ENCODE data around the gene PNLIPRP2.

DNA sequence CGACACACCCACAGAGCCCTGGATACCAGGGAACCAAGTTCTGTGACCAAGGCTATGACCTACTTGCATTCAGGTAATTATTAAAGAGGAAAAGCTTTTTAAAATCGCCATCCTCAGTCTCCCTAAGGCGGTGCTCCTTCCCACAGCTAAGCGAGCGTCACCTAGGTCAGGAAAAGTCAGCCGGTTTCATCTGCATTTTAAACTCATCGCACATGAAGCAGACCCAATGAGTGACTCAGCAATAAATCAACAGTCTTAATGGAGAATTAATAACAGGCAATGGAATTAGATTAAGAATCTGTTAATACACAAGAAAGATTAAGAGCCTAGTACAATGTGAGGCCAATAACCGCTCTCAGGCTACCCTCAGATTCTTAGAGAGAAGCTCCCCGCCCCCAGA lies 62.4 kb downstream of the PNLIPRP2 start:
- TF ChIP-seq GATA3 (IDR thresholded peaks at IDR 0.05; ENCODE audit: low read depth, low read length) (no peak), GATA2 (IDR thresholded peaks at IDR 0.05; ENCODE audit: low read depth, low read length) (no peak)

Measured in SH-SY5Y (cell line).